Hematopoietic multipotent progenitor cell treated with erythropoietin and hydrocortisone succinate and interleukin-3 and kit ligand, for 15 days (in vitro differentiated cells): ENCODE results near the gene NOP56.

ENCODE experiments used
- DNase-seq: peaks from one replicate; pipeline ENCODE4 v3.0.0-alpha.2; 2015; ENCODE audit warnings: low spot score

Gene NOP56

DNA sequence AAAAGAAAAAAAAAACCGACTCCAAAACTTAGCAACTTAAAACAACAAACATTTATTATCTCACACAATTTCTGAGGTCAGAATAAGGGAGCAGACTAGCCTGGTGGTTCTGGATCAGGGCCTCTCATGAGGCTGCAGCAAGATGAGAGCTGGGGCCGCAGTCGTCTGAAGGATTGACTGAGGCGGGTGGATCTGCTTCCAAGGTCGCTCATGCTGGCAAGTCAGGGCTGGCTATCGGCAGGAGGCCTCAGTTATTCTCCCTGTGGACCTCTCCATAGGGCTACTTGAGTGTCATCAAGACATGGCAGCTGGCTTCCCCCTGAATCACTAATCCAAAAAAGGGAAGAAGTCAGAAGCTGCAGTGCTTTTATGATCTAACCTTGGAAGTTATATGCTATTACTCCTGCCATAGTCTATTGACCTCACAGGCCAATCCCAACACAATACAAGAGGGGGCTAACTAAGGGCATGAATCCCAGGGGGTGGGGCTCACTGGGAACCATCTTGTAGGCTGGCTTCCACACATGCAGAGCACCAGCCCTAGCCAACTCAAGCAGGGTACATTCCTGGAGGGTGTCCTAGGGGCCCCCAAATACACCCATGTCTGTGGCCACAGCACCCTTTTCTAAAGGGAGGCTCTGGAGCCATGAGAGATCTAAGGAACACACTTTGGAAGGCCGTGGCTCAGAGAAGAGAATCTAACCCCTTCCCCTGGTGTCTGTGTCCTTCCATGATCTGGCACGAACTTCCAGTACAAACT is 51.5 kb downstream of the NOP56 start:
- no peak for DNase-seq

DNA sequence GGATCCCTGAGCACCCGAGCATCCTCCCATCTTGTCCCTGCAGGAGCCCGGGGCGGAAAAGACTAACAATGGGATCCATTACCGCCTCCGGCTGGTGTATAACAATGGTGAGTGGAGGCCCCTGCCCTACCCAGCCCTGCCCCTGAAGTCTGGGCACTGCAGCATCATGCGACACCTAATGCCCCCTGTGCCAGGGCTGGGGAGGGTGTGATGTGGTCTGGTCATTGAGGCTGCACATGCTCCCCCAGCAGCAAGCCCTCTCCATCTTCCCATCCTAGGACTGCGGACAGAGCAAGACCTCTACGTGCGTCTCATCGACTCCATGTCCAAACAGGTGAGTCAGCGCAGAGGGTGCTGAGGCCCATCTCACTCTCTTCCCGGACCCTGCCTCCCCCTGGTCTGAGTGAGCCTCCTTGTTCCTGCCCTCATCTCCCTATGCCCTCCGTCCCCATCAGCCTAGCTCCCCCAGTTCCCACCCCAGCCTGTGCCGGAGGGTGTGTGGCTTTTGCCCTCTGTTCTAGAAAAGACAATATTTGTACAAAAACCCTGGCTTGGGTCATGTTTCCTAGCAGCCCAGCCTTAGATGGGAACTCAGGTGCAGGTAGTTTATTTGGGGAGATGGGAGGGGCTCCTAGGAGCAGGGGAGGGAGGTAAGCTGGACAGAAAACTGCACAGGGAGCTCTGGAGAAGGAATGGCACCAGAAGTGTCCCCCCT is 53.7 kb downstream of the NOP56 start:
- no peak for DNase-seq

DNA sequence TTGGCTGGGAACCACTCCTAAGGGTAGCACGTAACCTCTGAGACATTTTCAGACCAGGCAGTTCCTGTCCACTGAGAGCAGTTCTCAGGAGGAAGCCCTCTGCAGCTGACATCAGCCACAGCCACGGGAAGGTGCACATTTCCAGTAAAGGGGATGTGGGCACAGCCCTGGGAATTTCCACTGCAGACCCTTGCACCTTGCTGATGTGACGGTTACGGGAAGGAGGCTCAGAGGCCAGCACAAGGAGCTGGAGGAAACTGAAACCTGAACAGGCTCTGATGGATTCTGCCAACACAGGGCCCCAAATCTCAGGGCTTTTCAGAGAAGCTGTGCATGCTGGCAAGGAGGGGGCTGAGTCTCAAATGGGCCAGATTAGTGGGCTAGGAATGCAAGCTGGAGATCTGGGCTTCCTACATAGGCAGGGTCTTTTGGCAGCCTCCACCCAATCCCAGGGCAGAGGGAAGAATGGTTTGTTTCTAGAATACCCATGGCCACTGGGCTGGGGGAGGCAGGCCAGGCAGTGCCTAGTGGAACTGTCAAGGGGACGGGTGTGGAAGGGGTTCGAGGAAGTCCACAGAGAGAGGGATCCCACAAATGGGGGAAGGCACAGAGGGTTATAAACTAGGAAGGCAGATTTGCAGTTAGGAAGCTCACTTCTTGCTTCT is 54.4 kb downstream of the NOP56 start:
- no peak for DNase-seq

DNA sequence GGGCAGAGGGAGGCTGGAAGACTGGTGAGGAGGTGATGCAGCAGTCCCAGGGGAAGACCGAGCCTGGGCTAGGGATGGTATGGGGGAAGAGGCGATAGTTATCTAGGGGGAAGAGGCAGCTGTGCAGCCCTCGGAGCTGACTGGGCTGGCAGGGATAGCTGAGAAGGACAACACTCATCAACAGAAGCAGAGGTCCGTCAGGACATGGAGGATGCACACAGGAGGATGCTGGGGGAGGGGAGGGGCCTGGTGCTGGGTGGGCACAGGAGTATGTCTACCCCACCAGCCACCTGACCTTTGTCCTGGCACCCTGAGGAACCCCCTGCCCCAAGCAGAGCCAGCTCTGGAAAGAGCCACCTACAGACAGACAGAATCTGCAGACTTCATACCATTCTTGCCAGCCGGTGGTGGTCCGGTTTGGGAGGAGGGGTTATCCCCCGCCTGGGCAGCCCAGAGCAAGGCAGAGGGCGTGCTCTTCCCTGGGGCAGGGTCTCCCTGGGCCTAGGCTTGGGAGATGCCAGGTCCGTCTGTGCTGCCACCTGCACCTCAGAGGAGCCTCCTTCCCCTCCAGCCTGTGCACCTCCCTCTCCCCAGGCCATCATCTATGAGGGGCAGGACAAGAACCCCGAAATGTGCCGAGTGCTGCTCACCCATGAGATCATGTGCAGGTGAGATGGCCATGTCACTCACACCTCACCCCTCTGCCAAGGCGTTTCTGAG is 55.1 kb downstream of the NOP56 start:
- no peak for DNase-seq
